ENCODE measurements around the gene KRT222.

GRCh38 chr17:40678902-40679522 is 14.0 kb upstream of the KRT222 start:
- TF ChIP-seq CTCF (IDR thresholded peaks at IDR 0.05) = no peak
- TF ChIP-seq POLR2A (IDR thresholded peaks at IDR 0.05) = no peak

Data from lower leg skin (tissue), 3 donors.